ENCODE measurements around the gene MRPS2.

GRCh38 chr9:135506327-135507103 lies 6.0 kb downstream of the MRPS2 start:
- TF ChIP-seq POLR2AphosphoS5 (IDR thresholded peaks at IDR 0.05; ENCODE audit: low read depth, low read length) (no peak), TAF1 (IDR thresholded peaks at IDR 0.05; ENCODE audit: borderline replicate concordance, low read depth, low read length) (no peak), POLR2A (IDR thresholded peaks at IDR 0.05; ENCODE audit: low read depth, low read length) (no peak)
